Esophagus squamous epithelium (tissue), 4 donors: Measurements from ENCODE around the gene THRAP3.

Source experiments
- POLR2A ChIP-seq, 4 donors: fragments of 450-650 bp; IDR thresholded peaks; one replicate each; pipeline ENCODE4 v1.6.1; 2017; ENCODE audit warnings: antibody characterized with exemption in 4 of 4, mild to moderate bottlenecking in 4 of 4, moderate library complexity in 3 of 4
- TF ChIP-seq, protein P1 (sequence below), 6 experiments: fragments of 450-650 bp in 4 of 6; fragments of 200-600 bp in 2 of 6; sonication (generic) in 2 of 6; IDR thresholded peaks; one replicate each; pipeline ENCODE4 v1.5.1; 2016 to 2019; ENCODE audit warnings: antibody characterized with exemption in 6 of 6, mild to moderate bottlenecking in 4 of 6, moderate library complexity in 4 of 6

DNA sequence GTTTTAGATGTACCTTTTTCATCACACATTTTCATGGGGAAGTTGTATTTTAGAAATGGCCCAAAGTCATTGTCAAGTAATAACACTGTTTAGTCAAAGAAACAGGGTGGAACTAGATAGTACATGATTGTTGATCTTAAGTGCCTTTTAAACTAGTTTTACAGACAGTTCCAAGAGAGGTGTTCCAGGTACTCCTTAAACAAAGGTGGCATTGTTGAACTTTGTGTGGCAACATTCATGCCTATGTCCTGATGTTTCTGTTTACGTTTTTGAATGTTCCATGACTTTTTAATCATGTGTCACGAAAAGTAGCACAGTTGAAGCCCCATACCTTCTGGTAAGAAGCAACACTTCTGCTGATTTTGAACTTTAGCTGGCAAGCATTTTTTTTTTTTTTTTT lies 72.8 kb downstream of the THRAP3 start:
- TF ChIP-seq, protein P1, sequence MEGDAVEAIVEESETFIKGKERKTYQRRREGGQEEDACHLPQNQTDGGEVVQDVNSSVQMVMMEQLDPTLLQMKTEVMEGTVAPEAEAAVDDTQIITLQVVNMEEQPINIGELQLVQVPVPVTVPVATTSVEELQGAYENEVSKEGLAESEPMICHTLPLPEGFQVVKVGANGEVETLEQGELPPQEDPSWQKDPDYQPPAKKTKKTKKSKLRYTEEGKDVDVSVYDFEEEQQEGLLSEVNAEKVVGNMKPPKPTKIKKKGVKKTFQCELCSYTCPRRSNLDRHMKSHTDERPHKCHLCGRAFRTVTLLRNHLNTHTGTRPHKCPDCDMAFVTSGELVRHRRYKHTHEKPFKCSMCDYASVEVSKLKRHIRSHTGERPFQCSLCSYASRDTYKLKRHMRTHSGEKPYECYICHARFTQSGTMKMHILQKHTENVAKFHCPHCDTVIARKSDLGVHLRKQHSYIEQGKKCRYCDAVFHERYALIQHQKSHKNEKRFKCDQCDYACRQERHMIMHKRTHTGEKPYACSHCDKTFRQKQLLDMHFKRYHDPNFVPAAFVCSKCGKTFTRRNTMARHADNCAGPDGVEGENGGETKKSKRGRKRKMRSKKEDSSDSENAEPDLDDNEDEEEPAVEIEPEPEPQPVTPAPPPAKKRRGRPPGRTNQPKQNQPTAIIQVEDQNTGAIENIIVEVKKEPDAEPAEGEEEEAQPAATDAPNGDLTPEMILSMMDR (IDR thresholded peaks at IDR 0.05): no peak
- no peak for TF ChIP-seq POLR2A (IDR thresholded peaks at IDR 0.05)
